ENCODE results near the gene KIF1A. TPM values are rescaled to one million over a fixed set of nuclear protein-coding genes. Genes with fewer than 3 reads are reported as not detected.

Gene KIF1A
- total and polyA plus RNA-seq, 2 of the 13 experiments (the other 11 are each of a cell fraction or from before 2014, with no cell fraction given): 0.01 TPM; not detected in 1

DNA sequence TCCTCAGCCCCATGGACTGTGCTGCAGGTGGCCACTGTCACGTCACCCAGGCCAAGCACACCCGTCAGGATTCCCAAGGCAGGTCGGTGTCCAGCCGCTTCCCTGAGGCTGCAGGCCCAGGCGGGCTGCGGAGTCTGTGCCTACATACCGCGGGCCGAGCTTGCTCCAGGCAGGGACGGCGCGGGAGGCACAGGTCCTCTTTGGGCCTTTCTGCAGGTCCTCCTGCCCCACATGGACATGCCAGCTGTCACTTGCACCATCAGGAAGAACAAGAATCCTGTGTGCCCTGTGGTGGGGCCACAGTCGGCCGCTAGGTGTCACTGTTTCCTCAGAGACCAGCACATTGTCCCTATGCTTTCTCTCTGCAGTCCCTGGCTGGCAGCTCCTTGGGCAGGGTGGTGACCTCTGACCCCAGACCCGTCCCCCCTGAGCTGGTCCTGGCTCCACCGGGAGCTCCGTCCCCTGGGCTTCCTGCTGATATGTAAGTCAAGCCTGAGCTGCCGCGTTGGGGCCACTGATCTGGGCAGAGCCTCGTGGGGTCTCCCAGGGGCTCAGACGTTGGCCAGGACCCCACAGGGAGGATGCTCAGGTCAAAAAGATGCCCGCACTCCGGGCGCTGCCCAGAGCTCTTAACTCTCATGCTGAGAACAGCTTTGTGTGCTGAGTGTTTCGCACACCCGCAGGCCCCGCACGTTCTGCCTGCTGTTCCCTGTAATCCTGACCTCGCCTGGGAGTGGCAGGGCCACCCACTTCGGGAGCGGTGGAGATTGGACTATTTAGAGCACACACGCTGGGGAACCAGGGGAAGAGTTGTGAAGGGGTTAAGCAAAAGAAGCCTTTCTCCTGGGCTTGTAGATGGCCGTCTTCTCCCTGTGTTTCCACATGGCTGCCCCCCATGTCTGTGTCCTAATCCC is 31.3 kb upstream of the KIF1A start (continued):
- no peak for TF ChIP-seq EP300 (IDR thresholded peaks at IDR 0.05; ENCODE audit: low read depth in 2 of 2, low read length in 2 of 2)
- no peak for TF ChIP-seq EP300 (CRISPR knock-in tag; IDR thresholded peaks at IDR 0.05; ENCODE audit: borderline replicate concordance)
- TF ChIP-seq, protein P1, sequence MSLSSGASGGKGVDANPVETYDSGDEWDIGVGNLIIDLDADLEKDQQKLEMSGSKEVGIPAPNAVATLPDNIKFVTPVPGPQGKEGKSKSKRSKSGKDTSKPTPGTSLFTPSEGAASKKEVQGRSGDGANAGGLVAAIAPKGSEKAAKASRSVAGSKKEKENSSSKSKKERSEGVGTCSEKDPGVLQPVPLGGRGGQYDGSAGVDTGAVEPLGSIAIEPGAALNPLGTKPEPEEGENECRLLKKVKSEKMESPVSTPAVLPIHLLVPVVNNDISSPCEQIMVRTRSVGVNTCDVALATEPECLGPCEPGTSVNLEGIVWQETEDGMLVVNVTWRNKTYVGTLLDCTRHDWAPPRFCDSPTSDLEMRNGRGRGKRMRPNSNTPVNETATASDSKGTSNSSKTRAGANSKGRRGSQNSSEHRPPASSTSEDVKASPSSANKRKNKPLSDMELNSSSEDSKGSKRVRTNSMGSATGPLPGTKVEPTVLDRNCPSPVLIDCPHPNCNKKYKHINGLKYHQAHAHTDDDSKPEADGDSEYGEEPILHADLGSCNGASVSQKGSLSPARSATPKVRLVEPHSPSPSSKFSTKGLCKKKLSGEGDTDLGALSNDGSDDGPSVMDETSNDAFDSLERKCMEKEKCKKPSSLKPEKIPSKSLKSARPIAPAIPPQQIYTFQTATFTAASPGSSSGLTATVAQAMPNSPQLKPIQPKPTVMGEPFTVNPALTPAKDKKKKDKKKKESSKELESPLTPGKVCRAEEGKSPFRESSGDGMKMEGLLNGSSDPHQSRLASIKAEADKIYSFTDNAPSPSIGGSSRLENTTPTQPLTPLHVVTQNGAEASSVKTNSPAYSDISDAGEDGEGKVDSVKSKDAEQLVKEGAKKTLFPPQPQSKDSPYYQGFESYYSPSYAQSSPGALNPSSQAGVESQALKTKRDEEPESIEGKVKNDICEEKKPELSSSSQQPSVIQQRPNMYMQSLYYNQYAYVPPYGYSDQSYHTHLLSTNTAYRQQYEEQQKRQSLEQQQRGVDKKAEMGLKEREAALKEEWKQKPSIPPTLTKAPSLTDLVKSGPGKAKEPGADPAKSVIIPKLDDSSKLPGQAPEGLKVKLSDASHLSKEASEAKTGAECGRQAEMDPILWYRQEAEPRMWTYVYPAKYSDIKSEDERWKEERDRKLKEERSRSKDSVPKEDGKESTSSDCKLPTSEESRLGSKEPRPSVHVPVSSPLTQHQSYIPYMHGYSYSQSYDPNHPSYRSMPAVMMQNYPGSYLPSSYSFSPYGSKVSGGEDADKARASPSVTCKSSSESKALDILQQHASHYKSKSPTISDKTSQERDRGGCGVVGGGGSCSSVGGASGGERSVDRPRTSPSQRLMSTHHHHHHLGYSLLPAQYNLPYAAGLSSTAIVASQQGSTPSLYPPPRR (CRISPR knock-in tag; IDR thresholded peaks at IDR 0.05; ENCODE audit: borderline replicate concordance): no peak
- no peak for TF ChIP-seq SP2 (CRISPR knock-in tag; IDR thresholded peaks at IDR 0.05)
- no peak for TF ChIP-seq ZNF337 (CRISPR knock-in tag; IDR thresholded peaks at IDR 0.05; ENCODE audit: borderline replicate concordance, low read depth)
- TF ChIP-seq ZSCAN21 (CRISPR knock-in tag; IDR thresholded peaks at IDR 0.05; ENCODE audit: borderline replicate concordance): no peak; the same call in 1 of the 2 replicates
- TF ChIP-seq ZIK1 (CRISPR knock-in tag; IDR thresholded peaks at IDR 0.05; ENCODE audit: borderline replicate concordance, low read depth): peak; percentile 74; the same call in 1 of the 2 replicates
- TF ChIP-seq, protein P2, sequence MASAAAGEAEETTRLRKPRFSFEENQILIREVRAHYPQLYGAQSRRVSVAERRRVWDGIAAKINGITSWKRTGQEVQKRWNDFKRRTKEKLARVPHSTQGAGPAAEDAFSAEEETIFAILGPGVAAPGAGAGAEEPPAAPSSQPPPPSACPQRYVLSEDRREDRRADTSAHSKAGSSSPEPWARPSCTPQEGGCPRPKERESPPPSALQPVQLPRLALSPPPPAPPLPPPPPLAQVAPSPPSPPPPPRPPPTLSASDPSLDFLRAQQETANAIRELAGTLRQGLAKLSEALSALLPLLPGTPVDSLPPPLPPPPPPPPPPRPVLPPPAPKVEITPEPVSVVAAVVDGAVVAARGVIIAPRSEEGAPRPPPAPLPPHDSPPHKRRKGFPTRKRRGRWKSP (CRISPR knock-in tag; IDR thresholded peaks at IDR 0.05): peak; percentile 39; the same call in 1 of the 2 replicates
- TF ChIP-seq, protein P3, sequence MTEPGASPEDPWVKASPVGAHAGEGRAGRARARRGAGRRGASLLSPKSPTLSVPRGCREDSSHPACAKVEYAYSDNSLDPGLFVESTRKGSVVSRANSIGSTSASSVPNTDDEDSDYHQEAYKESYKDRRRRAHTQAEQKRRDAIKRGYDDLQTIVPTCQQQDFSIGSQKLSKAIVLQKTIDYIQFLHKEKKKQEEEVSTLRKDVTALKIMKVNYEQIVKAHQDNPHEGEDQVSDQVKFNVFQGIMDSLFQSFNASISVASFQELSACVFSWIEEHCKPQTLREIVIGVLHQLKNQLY (CRISPR knock-in tag; IDR thresholded peaks at IDR 0.05): no peak
- TF ChIP-seq, protein P4, sequence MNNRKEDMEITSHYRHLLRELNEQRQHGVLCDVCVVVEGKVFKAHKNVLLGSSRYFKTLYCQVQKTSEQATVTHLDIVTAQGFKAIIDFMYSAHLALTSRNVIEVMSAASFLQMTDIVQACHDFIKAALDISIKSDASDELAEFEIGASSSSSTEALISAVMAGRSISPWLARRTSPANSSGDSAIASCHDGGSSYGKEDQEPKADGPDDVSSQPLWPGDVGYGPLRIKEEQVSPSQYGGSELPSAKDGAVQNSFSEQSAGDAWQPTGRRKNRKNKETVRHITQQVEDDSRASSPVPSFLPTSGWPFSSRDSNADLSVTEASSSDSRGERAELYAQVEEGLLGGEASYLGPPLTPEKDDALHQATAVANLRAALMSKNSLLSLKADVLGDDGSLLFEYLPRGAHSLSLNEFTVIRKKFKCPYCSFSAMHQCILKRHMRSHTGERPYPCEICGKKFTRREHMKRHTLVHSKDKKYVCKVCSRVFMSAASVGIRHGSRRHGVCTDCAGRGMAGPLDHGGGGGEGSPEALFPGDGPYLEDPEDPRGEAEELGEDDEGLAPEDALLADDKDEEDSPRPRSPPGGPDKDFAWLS (CRISPR knock-in tag; IDR thresholded peaks at IDR 0.05; ENCODE audit: borderline replicate concordance): no peak
- peak; percentile 83 for TF ChIP-seq KDM2A (CRISPR knock-in tag; IDR thresholded peaks at IDR 0.05; ENCODE audit: borderline replicate concordance, low read depth)
- TF ChIP-seq AGO1 (IDR thresholded peaks at IDR 0.05; ENCODE audit: low read depth, low read length, poor library complexity, severe bottlenecking): peak; percentile 56
- no peak; the same call in 1 of the 2 replicates for TF ChIP-seq CEBPG (CRISPR knock-in tag; IDR thresholded peaks at IDR 0.05)
- TF ChIP-seq EED (CRISPR knock-in tag; IDR thresholded peaks at IDR 0.05): peak; percentile 84; the same call in 1 of the 2 replicates
- TF ChIP-seq ZNF354B (CRISPR knock-in tag; IDR thresholded peaks at IDR 0.05): no peak
- no peak for TF ChIP-seq ZNF879 (CRISPR knock-in tag; IDR thresholded peaks at IDR 0.05)
- TF ChIP-seq ZNF44 (CRISPR knock-in tag; IDR thresholded peaks at IDR 0.05): no peak
